Natural killer cell (primary cell): ENCODE measurements around the gene ABI3BP. TPM values are rescaled to one million over a fixed set of nuclear protein-coding genes. Genes with fewer than 3 reads are reported as not detected.

Experiments
- ATAC-seq, 3 donors: fragments of 150-1000 bp in 2 of 3; fragments of 200-7000 bp in 1 of 3; cut with Tn5 transposase; 1 replicate in 1 of 3; 2 replicates in 2 of 3; pipeline ENCODE4 v1.10.0; 2021; ENCODE audit warnings: mild to moderate bottlenecking in 2 of 3, moderate library complexity in 2 of 3
- DNase-seq, 2 donors: peaks; one replicate each; pipeline versions ENCODE4 v3.0.0 to v3.0.0-alpha.2; 2013 to 2021; ENCODE audit warnings: mixed read lengths in 1 of 2
- H3K27ac ChIP-seq: one replicate; pipeline ENCODE4 v1.5.1; 2013; ENCODE audit warnings: mild to moderate bottlenecking, low read length
- H3K27me3 ChIP-seq: one replicate; pipeline ENCODE4 v1.6.1; 2013; ENCODE audit warnings: low read length; ENCODE audit not compliant: control insufficient read depth, insufficient read depth
- H3K36me3 ChIP-seq: one replicate; pipeline ENCODE4 v1.6.1; 2013; ENCODE audit warnings: low read length; ENCODE audit not compliant: control insufficient read depth, insufficient read depth
- H3K4me1 ChIP-seq: one replicate; pipeline ENCODE4 v1.6.1; 2013; ENCODE audit warnings: low read length; ENCODE audit not compliant: control insufficient read depth, insufficient read depth
- H3K4me3 ChIP-seq: one replicate; pipeline ENCODE4 v1.5.1; 2013; ENCODE audit warnings: low read length
- H3K9me3 ChIP-seq: one replicate; pipeline ENCODE4 v1.6.1; 2013; ENCODE audit warnings: low read length; ENCODE audit not compliant: control insufficient read depth, insufficient read depth
- H3K27ac Mint-ChIP-seq, 2 donors: one replicate each; pipeline ENCODE4 v1.8.0; 2022; ENCODE audit warnings: mild to moderate bottlenecking in 2 of 2, mixed read lengths in 2 of 2, moderate library complexity in 1 of 2
- H3K27me3 Mint-ChIP-seq, 2 donors: one replicate each; pipeline ENCODE4 v1.8.0; 2022; ENCODE audit warnings: low read depth in 2 of 2, mixed read lengths in 2 of 2
- H3K36me3 Mint-ChIP-seq: one replicate; pipeline ENCODE4 v1.8.0; 2022; ENCODE audit warnings: mixed read lengths
- H3K4me1 Mint-ChIP-seq, 2 donors: one replicate each; pipeline ENCODE4 v1.8.0; 2022; ENCODE audit warnings: mixed read lengths in 2 of 2
- H3K4me3 Mint-ChIP-seq: one replicate; pipeline ENCODE4 v1.8.0; 2022; ENCODE audit warnings: mild to moderate bottlenecking, moderate library complexity, mixed read lengths
- H3K9me3 Mint-ChIP-seq, 2 donors: one replicate each; pipeline ENCODE4 v1.8.0; 2022; ENCODE audit warnings: mixed read lengths in 2 of 2
- WGBS: methylation state at CpG from one replicate; pipeline ENCODE4 v1.1.7; 2013; ENCODE audit warnings: missing lambda C conversion rate; ENCODE audit not compliant: insufficient coverage; 5-methylcytosine and 5-hydroxymethylcytosine counted together
- intact Hi-C: fragments of 100-400 bp; cut with micrococcal nuclease; formaldehyde crosslinking; loops from one replicate; pipeline ENCODE4 v1.14.2; 2022
- total RNA-seq, 4 donors: library from RNA; stranded (reverse); fragments of 120-200 nt in 1 of 4; gene quantifications; one replicate each; pipeline versions ENCODE4 v1.2.3 to v1.2.4, GENCODE V29; 2013 to 2022
- TF ChIP-seq, protein P1 (sequence below): fragments of 200-600 bp; IDR thresholded peaks from one replicate; pipeline ENCODE4 v1.8.0; 2022; ENCODE audit warnings: antibody characterized with exemption

The ABI3BP gene
- total RNA-seq, 3 donors from 2014 or later (not counting 1 experiment from before 2014, with no cell fraction given), result not detected

DNA sequence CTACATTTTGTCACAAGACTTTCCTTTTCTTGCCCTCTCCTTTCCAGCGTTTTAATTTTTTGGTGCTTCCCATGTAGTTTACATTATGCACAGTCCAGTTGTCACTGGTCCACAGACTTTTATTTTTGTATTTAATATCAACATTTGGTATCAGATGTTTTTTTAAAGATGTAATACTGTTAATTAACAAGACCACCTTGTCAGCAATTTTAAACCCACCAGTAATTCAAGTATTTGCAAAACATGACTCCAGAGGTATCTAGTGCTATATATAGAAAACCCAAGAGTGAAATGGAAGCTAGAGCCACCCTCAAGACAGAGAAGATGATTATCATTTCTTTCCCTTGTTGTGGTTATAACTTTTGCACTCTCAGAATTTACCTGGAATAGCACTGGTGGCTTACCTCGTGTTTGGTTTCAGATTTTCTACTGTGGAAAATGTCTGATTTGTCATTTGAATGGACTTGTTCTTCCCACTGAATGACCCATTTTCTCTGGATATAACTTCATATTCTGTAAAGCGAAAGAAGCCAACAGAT lies 227.7 kb downstream of the ABI3BP start:
- ATAC-seq (no peak), DNase-seq (no peak)
- Histone ChIP-seq H3K27ac (no peak overlapping the region), H3K4me1 (no peaks in the 10 kb centered on the region), H3K27me3 (no peaks in the 10 kb centered on the region), H3K9me3 (no peaks in the 10 kb centered on the region), H3K36me3 (no peaks in the 10 kb centered on the region), H3K4me3 (no peak overlapping the region)
- intact Hi-C loops, result no loop called here
- TF ChIP-seq, protein P1, sequence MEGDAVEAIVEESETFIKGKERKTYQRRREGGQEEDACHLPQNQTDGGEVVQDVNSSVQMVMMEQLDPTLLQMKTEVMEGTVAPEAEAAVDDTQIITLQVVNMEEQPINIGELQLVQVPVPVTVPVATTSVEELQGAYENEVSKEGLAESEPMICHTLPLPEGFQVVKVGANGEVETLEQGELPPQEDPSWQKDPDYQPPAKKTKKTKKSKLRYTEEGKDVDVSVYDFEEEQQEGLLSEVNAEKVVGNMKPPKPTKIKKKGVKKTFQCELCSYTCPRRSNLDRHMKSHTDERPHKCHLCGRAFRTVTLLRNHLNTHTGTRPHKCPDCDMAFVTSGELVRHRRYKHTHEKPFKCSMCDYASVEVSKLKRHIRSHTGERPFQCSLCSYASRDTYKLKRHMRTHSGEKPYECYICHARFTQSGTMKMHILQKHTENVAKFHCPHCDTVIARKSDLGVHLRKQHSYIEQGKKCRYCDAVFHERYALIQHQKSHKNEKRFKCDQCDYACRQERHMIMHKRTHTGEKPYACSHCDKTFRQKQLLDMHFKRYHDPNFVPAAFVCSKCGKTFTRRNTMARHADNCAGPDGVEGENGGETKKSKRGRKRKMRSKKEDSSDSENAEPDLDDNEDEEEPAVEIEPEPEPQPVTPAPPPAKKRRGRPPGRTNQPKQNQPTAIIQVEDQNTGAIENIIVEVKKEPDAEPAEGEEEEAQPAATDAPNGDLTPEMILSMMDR, result no peak
- 50% methylated on average over 2 of the region's 3 CpGs for WGBS
- Mint-ChIP-seq H3K4me1 (no peaks in the 10 kb centered on the region), H3K36me3 (no peaks in the 10 kb centered on the region), H3K4me3 (no peak overlapping the region), H3K27me3 (peaks cover 0 to 8% of the 10 kb centered on the region in 2 donors), H3K27ac (no peak overlapping the region), H3K9me3 (no peaks in the 10 kb centered on the region)

DNA sequence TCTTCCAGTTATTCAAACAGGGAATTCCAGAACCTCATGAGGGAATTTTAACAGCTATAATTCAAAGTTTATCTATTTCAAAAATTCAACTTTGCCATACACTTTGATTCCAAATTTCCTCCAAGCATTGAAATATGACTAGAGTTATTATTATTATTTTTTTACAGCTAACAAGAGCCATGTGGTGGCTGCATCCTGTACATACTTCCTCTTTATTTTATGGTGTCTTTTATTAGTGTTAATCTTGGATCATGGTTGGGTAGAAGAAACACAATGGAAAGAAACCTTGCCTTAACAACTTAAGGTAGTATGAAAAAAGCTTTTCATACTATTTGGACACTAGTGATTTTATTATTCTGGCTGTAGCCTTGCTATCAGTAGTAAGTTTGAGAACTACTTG lies 231.3 kb downstream of the ABI3BP start:
- H3K4me1 Mint-ChIP-seq, result no peaks in the 10 kb centered on the region
- no peaks in the 10 kb centered on the region for H3K9me3 Mint-ChIP-seq
- no peak overlapping the region for H3K27ac Mint-ChIP-seq
- intact Hi-C loops, result no loop called here
- Histone ChIP-seq H3K36me3 (no peaks in the 10 kb centered on the region), H3K9me3 (no peaks in the 10 kb centered on the region), H3K4me1 (no peaks in the 10 kb centered on the region), H3K27ac (no peak overlapping the region), H3K27me3 (no peaks in the 10 kb centered on the region), H3K4me3 (no peak overlapping the region)
- ATAC-seq (no peak), DNase-seq (no peak)
- no peak overlapping the region for H3K4me3 Mint-ChIP-seq
- TF ChIP-seq, protein P1, result no peak
- H3K36me3 Mint-ChIP-seq, result no peaks in the 10 kb centered on the region
- no peaks in the 10 kb centered on the region for H3K27me3 Mint-ChIP-seq

DNA sequence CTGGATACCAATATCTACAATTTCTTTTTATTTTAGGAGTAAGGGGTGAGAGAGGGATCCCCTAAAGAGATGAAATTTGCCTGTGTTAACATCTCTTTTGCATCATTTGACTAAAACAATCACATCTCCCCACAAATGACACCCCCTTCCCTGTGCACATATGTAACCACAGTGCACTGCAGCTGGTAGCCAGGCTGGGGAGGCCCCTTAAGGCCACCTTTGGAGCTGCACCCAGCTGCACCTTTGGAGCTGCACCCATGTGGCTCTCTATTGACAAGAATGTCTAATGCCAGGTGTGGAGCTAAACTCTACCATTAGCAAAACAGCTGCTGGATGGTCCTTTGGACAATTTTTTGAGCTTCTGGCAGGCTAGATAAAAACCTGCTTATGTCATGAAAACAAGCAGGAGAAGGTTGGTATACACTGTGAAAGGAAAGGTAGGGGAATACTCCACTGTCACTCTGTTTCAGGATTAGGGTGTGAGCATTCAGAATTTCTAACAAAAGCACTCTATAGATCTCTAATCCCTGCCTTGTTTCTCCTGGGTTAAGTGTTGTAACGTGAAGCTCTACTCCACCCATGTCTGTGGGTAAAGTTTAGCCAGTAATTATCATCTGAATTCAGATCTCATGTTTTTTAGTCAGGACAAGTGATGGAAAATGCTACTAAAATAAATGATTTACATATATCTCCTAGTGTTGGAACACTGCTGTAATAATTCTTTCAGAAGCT lies 231.8 kb downstream of the ABI3BP start:
- WGBS, result no CpG with 5 or more reads among the region's 1 CpG
- Histone ChIP-seq H3K27me3 (no peaks in the 10 kb centered on the region), H3K36me3 (no peaks in the 10 kb centered on the region), H3K4me1 (no peaks in the 10 kb centered on the region), H3K27ac (no peak overlapping the region), H3K4me3 (no peak overlapping the region), H3K9me3 (no peaks in the 10 kb centered on the region)
- Mint-ChIP-seq H3K9me3 (no peaks in the 10 kb centered on the region), H3K27me3 (no peaks in the 10 kb centered on the region), H3K4me1 (no peaks in the 10 kb centered on the region), H3K27ac (no peak overlapping the region), H3K36me3 (no peaks in the 10 kb centered on the region), H3K4me3 (no peak overlapping the region)
- intact Hi-C loops, result no loop called here
- ATAC-seq, result peak in 1 of 3 donors; percentile 67
- TF ChIP-seq, protein P1, result no peak
- DNase-seq, result peak in 1 of 2 donors; percentile 23

DNA sequence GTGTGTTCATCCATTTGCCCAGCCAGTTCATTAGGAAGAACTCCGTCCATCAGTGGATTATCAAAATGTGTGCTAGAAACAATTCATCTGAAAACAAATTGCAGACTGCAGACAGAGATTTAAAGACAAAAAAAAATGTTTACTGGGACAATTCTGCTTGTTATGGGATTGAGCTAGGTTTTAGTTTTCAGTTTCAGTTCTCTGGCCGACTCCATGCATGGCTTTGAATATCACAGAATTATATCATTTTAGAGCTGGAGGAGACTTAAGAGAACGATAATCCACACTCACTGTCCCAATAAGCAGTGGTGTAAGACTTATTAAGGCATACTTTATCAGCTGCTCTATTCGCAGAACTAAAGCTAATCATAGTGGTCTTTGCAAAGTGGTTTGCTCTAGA lies 232.8 kb downstream of the ABI3BP start:
- no peak overlapping the region for H3K27ac Mint-ChIP-seq
- TF ChIP-seq, protein P1, result no peak

More for the DNA sequence above, 232.8 kb downstream of the ABI3BP start:
- intact Hi-C loops, result no loop called here
- H3K4me1 ChIP-seq, result no peaks in the 10 kb centered on the region
- no peak overlapping the region for H3K27ac ChIP-seq
- no peaks in the 10 kb centered on the region for H3K9me3 Mint-ChIP-seq
- ATAC-seq, result no peak
- DNase-seq, result no peak
- 56% methylated on average over 3 of the region's 4 CpGs for WGBS
- H3K9me3 ChIP-seq, result no peaks in the 10 kb centered on the region
- no peaks in the 10 kb centered on the region for H3K4me1 Mint-ChIP-seq
- no peaks in the 10 kb centered on the region for H3K27me3 Mint-ChIP-seq
- no peaks in the 10 kb centered on the region for H3K36me3 ChIP-seq
- H3K27me3 ChIP-seq, result no peaks in the 10 kb centered on the region
- no peak overlapping the region for H3K4me3 Mint-ChIP-seq
- no peaks in the 10 kb centered on the region for H3K36me3 Mint-ChIP-seq
- no peak overlapping the region for H3K4me3 ChIP-seq
